ENCODE measurements around the gene TRAK2.
"Not testable (repeated sequence)": the region's sequence is repeated elsewhere in the genome, so short reads cannot be mapped to it uniquely, and the experiment has no call there.

GRCh38 chr2:201483758-201484157 is 32.5 kb upstream of the TRAK2 start:
- TF ChIP-seq CTCF (IDR thresholded peaks at IDR 0.05; ENCODE audit: low read depth, low read length); EZH2phosphoT487 (IDR thresholded peaks at IDR 0.05; ENCODE audit: low read depth): not testable (repeated sequence)
